T-cell (primary cell): Measurements from ENCODE around the gene CASZ1. TPM values are rescaled to one million over a fixed set of nuclear protein-coding genes. Genes with fewer than 3 reads are reported as not detected.

Experiments
- ATAC-seq, 4 experiments: fragments of 200-7000 bp in 3 of 4; fragments of 150-1000 bp in 1 of 4; cut with Tn5 transposase; replicated peaks in 1 of 4; 1 replicate in 3 of 4; 2 replicates in 1 of 4; pipeline ENCODE4 v1.10.0; 2021; ENCODE audit warnings: moderate library complexity in 3 of 4, mild to moderate bottlenecking in 2 of 4, moderate number of reproducible peaks in 1 of 4
- CTCF ChIA-PET, 2 donors: fragments of 300-600 bp; sonication (Branson Sonifier 250); formaldehyde crosslinking; loops; one replicate each; lab custom pipeline; 2022; ENCODE audit warnings: antibody characterized with exemption in 2 of 2; lab: Charles Lee
- POLR2A ChIA-PET, 2 donors: fragments of 300-600 bp; sonication (Branson Sonifier 250); formaldehyde crosslinking; loops; one replicate each; lab custom pipeline; 2022; ENCODE audit warnings: antibody characterized with exemption in 2 of 2; lab: Charles Lee
- DNase-seq, 35 experiments: peaks; one replicate each; pipeline versions ENCODE4 v3.0.0 to v3.0.0-alpha.2; 2013 to 2023
- H3K27ac ChIP-seq: one replicate; pipeline ENCODE4 v1.5.1; 2013; ENCODE audit warnings: low read length
- H3K27me3 ChIP-seq, 2 experiments: replicated peaks in 1 of 2; 1 replicate in 1 of 2; 2 replicates in 1 of 2; pipeline versions ENCODE4 v1.6.1 to v1.7.0; 2013; ENCODE audit warnings: low read length in 1 of 2, mixed read lengths in 1 of 2; ENCODE audit not compliant: control insufficient read depth in 2 of 2, insufficient read depth in 2 of 2; ENCODE audit errors: extremely low read depth in 1 of 2
- H3K36me3 ChIP-seq, 2 donors: 1 replicate in 1 of 2; 2 replicates in 1 of 2; pipeline versions ENCODE4 v1.6.1 to v1.7.0; 2013; ENCODE audit warnings: low read length in 1 of 2; ENCODE audit not compliant: control insufficient read depth in 2 of 2, insufficient read depth in 1 of 2; ENCODE audit errors: extremely low read depth in 1 of 2
- H3K4me1 ChIP-seq, 2 experiments: 1 replicate in 1 of 2; 2 replicates in 1 of 2; pipeline versions ENCODE4 v1.6.1 to v1.7.0; 2013; ENCODE audit warnings: low read length in 2 of 2, mixed read lengths in 1 of 2; ENCODE audit not compliant: insufficient read depth in 2 of 2, control insufficient read depth in 1 of 2; ENCODE audit errors: extremely low read depth in 1 of 2
- H3K4me3 ChIP-seq, 2 donors: 1 replicate in 1 of 2; 2 replicates in 1 of 2; pipeline versions ENCODE4 v1.5.1 to v1.7.0; 2013; ENCODE audit warnings: mild to moderate bottlenecking in 2 of 2, low read length in 1 of 2, moderate library complexity in 1 of 2; ENCODE audit not compliant: control insufficient read depth in 1 of 2; ENCODE audit errors: extremely low read depth in 1 of 2
- H3K9me3 ChIP-seq: 2 replicates; pipeline ENCODE4 v1.7.0; 2013
- H3K27ac Mint-ChIP-seq, 2 donors: one replicate each; pipeline ENCODE4 v1.8.0; 2020 to 2021; ENCODE audit warnings: mild to moderate bottlenecking in 2 of 2, mixed read lengths in 2 of 2
- H3K27me3 Mint-ChIP-seq, 2 donors: one replicate each; pipeline ENCODE4 v1.8.0; 2021 to 2022; ENCODE audit warnings: mixed read lengths in 2 of 2
- H3K36me3 Mint-ChIP-seq: one replicate; pipeline ENCODE4 v1.8.0; 2021; ENCODE audit warnings: mixed read lengths
- H3K4me1 Mint-ChIP-seq, 3 donors: one replicate each; pipeline ENCODE4 v1.8.0; 2020 to 2022; ENCODE audit warnings: mixed read lengths in 3 of 3, mild to moderate bottlenecking in 1 of 3
- H3K4me3 Mint-ChIP-seq, 3 donors: one replicate each; pipeline ENCODE4 v1.8.0; 2020 to 2022; ENCODE audit warnings: mild to moderate bottlenecking in 3 of 3, mixed read lengths in 3 of 3, moderate library complexity in 3 of 3
- H3K9me3 Mint-ChIP-seq, 3 donors: one replicate each; pipeline ENCODE4 v1.8.0; 2020 to 2022; ENCODE audit warnings: mixed read lengths in 3 of 3
- WGBS: methylation state at CpG from one replicate; pipeline ENCODE4 v1.1.5; 2013; ENCODE audit warnings: missing lambda C conversion rate; ENCODE audit not compliant: insufficient coverage; 5-methylcytosine and 5-hydroxymethylcytosine counted together
- total RNA-seq, 35 experiments: library from RNA in 6 of 35; stranded (reverse) in 6 of 35; fragments of 120-200 nt in 1 of 35; gene quantifications; one replicate each; pipeline versions ENCODE4 v1.2.1 to v1.2.4 and lab custom pipeline; 2013 to 2026

CASZ1 gene
- total RNA-seq, 5 donors from 2014 or later (not counting 1 experiment from before 2014, with no cell fraction given), result 12.9 to 23.0 (median 14.3) TPM

DNA sequence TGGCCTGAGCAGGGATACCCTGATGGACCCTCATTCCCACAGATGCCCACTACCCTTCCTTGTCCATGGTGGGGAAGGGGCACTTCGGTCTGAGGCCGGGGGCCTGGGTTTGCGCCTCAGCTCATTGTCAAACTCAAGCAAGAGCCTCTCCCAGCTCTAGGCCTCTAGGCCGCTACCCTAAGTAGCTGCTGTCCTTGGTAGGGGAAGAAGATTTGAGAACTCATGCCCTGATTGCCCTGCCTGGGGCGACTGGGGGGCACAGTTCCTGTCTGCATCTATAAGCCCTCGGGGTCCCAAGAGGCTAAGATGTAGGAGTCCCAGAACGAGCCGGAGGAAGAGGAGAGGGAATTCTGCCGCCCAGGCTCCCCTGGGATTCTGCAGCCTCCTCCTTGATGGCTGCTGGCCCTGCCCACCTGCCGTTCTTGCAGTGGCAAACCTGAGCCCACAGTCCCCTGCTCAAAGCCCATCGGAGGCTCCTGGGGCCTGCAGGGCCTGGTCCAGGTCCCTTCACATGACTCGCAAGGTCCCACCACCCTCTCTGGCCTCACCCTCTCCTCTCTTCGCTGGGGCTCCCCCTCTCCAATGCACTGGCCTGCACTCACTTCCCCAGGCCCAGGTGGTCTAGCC lies 20.4 kb upstream of the CASZ1 start:
- no peak for ATAC-seq
- Histone ChIP-seq H3K4me3 (no peak overlapping the region), H3K4me1 (no peaks in the 10 kb centered on the region), H3K27ac (no peak overlapping the region), H3K9me3 (no peaks in the 10 kb centered on the region), H3K36me3 (no peaks in the 10 kb centered on the region), H3K27me3 (peaks cover 0 to 45% of the 10 kb centered on the region in 2 experiments)
- ChIA-PET CTCF (no interaction called here), POLR2A (no interaction called here)
- peaks cover 7 to 14% of the 10 kb centered on the region in 2 donors for H3K27me3 Mint-ChIP-seq
- WGBS, result 80% methylated on average over 9 of the region's 13 CpGs
- H3K9me3 Mint-ChIP-seq, result no peaks in the 10 kb centered on the region
- no peaks in the 10 kb centered on the region for H3K36me3 Mint-ChIP-seq
- no peaks in the 10 kb centered on the region for H3K4me1 Mint-ChIP-seq
- no peak overlapping the region for H3K4me3 Mint-ChIP-seq
- H3K27ac Mint-ChIP-seq, result no peak overlapping the region
- DNase-seq, result no peak

DNA sequence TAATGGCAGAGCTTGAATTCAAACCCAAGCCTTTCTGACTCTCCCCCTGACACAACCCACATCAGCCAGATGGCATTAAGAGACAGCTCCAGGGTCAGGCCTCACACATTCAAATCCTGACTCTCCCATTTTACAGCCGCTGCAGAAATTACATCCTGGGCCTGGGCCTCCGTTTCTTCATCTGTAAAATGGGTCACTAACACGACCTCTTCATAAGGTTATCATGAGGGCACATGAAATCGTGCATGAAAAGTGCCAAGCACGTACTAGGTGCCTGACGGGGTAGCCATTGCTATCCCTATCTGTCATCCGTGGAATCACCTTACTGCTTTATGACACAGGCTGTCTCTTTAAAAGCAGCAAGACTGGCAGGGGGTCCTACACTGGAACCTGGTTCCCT lies 19.8 kb upstream of the CASZ1 start:
- Mint-ChIP-seq H3K9me3 (no peaks in the 10 kb centered on the region), H3K27ac (no peak overlapping the region), H3K36me3 (no peaks in the 10 kb centered on the region), H3K4me1 (no peaks in the 10 kb centered on the region), H3K4me3 (no peak overlapping the region), H3K27me3 (peaks cover 7 to 15% of the 10 kb centered on the region in 2 donors)
- ChIA-PET POLR2A (no interaction called here), CTCF (no interaction called here)
- ATAC-seq (no peak), DNase-seq (no peak)
- H3K27me3 ChIP-seq, result peaks cover 0 to 45% of the 10 kb centered on the region in 2 experiments
- no peaks in the 10 kb centered on the region for H3K4me1 ChIP-seq
- WGBS, result 83% methylated on average over 7 of the region's 7 CpGs
- H3K4me3 ChIP-seq, result no peak overlapping the region
- no peak overlapping the region for H3K27ac ChIP-seq
- no peaks in the 10 kb centered on the region for H3K36me3 ChIP-seq
- H3K9me3 ChIP-seq, result no peaks in the 10 kb centered on the region

DNA sequence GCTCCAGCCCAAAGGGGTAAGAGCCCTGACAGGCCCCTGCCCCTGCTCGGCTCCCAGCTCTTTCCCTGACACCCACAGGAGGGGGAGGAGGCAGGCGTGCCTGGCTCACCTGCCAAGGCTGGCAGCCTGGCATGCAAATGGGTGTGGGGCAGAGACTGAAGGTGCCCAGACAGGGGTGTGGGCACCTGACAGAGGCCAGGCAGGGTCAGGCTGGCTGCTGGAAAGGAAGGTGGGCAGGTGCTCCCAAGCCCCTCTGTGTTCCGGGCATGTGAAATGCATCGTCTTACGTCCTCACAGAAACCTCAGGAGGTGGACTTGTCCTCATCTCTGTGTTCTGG lies 19.4 kb upstream of the CASZ1 start:
- peaks cover 0 to 45% of the 10 kb centered on the region in 2 experiments for H3K27me3 ChIP-seq
- Mint-ChIP-seq H3K27me3 (peaks cover 7 to 19% of the 10 kb centered on the region in 2 donors), H3K4me1 (no peaks in the 10 kb centered on the region), H3K27ac (no peak overlapping the region), H3K4me3 (no peak overlapping the region), H3K36me3 (no peaks in the 10 kb centered on the region), H3K9me3 (no peaks in the 10 kb centered on the region)
- H3K36me3 ChIP-seq, result no peaks in the 10 kb centered on the region
- H3K4me1 ChIP-seq, result no peaks in the 10 kb centered on the region
- H3K4me3 ChIP-seq, result no peak overlapping the region
- 100% methylated on average over 1 of the region's 5 CpGs for WGBS
- H3K9me3 ChIP-seq, result no peaks in the 10 kb centered on the region
- H3K27ac ChIP-seq, result no peak overlapping the region
- no peak for DNase-seq
- POLR2A ChIA-PET, result no interaction called here
- no peak for ATAC-seq
- CTCF ChIA-PET, result no interaction called here

DNA sequence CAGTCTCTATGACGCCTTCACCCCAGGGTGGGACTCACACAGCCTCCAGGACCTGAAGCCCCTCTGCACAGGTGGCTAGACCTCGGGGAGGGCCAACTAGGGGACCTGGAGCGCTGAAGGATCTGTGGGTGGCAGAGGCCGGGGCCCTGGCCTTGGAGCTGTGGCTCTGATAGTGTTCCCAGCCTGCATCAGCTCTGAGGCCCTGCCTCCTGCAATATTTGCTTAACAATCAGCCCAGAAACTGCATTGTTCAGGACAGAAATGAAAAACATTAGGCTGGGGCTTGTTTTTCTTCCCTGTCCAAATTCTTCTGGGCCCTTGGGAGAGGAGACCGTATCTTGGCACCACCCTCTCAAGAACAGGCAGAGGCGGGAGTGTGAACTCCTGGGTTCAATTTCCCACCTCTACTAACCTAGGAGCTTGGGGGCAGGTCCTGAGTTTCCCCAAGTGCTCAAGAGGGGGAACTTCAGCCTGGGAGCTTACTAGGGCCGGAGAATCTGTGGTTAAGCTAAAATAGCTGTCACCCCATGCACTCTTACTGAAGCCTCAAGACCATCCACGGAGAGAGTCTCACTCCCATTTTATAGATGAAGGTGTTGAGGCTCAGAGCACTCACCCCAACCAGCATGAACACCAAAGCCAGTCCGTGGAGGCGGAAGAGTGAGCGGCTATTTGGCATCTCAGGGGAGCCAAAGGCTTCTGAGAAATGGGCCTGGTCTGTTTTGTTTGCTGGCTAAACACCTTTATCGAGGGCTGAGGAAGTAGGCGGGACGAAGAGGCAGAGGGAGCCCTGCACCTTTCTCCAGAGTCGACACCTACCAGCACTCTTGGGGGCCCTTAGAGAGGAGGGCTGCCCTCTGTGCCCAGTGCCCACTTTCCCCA lies 18.8 kb upstream of the CASZ1 start:
- CTCF ChIA-PET, result no interaction called here
- Histone ChIP-seq H3K9me3 (no peaks in the 10 kb centered on the region), H3K4me3 (no peak overlapping the region), H3K27me3 (peaks cover 0 to 45% of the 10 kb centered on the region in 2 experiments), H3K27ac (no peak overlapping the region), H3K36me3 (no peaks in the 10 kb centered on the region), H3K4me1 (no peaks in the 10 kb centered on the region)
- ATAC-seq (no peak), DNase-seq (no peak)
- H3K27me3 Mint-ChIP-seq, result peaks cover 11 to 22% of the 10 kb centered on the region in 2 donors
- H3K4me3 Mint-ChIP-seq, result no peak overlapping the region
- H3K9me3 Mint-ChIP-seq, result no peaks in the 10 kb centered on the region
- POLR2A ChIA-PET, result no interaction called here
- no peak overlapping the region for H3K27ac Mint-ChIP-seq
- 82% methylated on average over 6 of the region's 15 CpGs for WGBS
- no peaks in the 10 kb centered on the region for H3K36me3 Mint-ChIP-seq
- no peaks in the 10 kb centered on the region for H3K4me1 Mint-ChIP-seq

GRCh38 chr1:10814312-10814711 lies 17.9 kb upstream of the CASZ1 start:
- WGBS, result 75% methylated on average over 9 of the region's 10 CpGs
- Histone ChIP-seq H3K9me3 (no peaks in the 10 kb centered on the region), H3K27ac (no peak overlapping the region), H3K27me3 (peaks cover 2 to 51% of the 10 kb centered on the region in 2 experiments), H3K36me3 (no peaks in the 10 kb centered on the region), H3K4me1 (no peaks in the 10 kb centered on the region), H3K4me3 (no peak overlapping the region)
- no peak for DNase-seq
- POLR2A ChIA-PET, result no interaction called here
- H3K9me3 Mint-ChIP-seq, result no peaks in the 10 kb centered on the region
- H3K27ac Mint-ChIP-seq, result no peak overlapping the region
- no peaks in the 10 kb centered on the region for H3K36me3 Mint-ChIP-seq
- H3K4me1 Mint-ChIP-seq, result no peaks in the 10 kb centered on the region
- ATAC-seq, result no peak
- CTCF ChIA-PET, result interaction anchor here in 1 of 2 donors (0.6 kb wide), 1 partner anchor 1956 kb away, joined by 3 read pairs; no protein-coding TSS in a partner anchor
- no peak overlapping the region for H3K4me3 Mint-ChIP-seq
- H3K27me3 Mint-ChIP-seq, result peaks cover 10 to 25% of the 10 kb centered on the region in 2 donors

DNA sequence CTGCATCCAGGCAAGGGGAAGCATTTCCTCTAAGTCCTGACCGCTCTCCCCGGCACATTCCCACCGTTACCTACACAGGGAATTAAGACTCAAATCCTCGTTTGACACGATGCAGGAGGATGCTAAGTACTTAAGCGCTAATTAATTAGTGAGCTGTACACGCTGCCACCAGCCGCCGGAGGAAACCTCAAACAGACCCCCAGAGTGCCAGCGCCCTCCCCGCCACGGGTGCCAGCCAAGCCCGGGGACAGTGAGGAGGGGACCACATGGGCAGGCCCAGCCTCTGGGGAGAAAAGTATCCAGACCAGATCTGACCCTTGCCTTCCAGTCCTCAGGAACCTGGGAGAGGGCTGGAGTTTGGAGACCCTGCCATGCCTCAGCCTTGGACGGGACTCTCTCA lies 17.4 kb upstream of the CASZ1 start:
- H3K27me3 ChIP-seq, result peaks cover 2 to 52% of the 10 kb centered on the region in 2 experiments
- H3K36me3 ChIP-seq, result no peaks in the 10 kb centered on the region
- POLR2A ChIA-PET, result no interaction called here
- H3K4me3 ChIP-seq, result no peak overlapping the region
- CTCF ChIA-PET, result interaction anchor here in 1 of 2 donors (0.6 kb wide), 1 partner anchor 1955 kb away, joined by 3 read pairs; no protein-coding TSS in a partner anchor
- Mint-ChIP-seq H3K27me3 (peaks cover 12 to 26% of the 10 kb centered on the region in 2 donors), H3K27ac (no peak overlapping the region), H3K4me3 (no peak overlapping the region), H3K4me1 (no peaks in the 10 kb centered on the region), H3K36me3 (no peaks in the 10 kb centered on the region), H3K9me3 (no peaks in the 10 kb centered on the region)
- no peak for ATAC-seq
- no peak for DNase-seq
- H3K9me3 ChIP-seq, result no peaks in the 10 kb centered on the region
- 76% methylated on average over 14 of the region's 14 CpGs for WGBS
- no peak overlapping the region for H3K27ac ChIP-seq
- no peaks in the 10 kb centered on the region for H3K4me1 ChIP-seq
